H1 (cell line): ENCODE data around the gene SH3BP2. TPM values are rescaled to one million over a fixed set of nuclear protein-coding genes. Genes with fewer than 3 reads are reported as not detected.

Experiments used
- EGR1 ChIP-seq: IDR thresholded peaks from 2 replicates; pipeline ENCODE4 v1.6.1; 2011; ENCODE audit warnings: low read depth, low read length, borderline replicate concordance
- KDM1A ChIP-seq: fragments of 200-600, 300-600 bp; sonication (generic); IDR thresholded peaks from 2 replicates; pipeline ENCODE4 v1.7.1; 2016; ENCODE audit warnings: mild to moderate bottlenecking, low read length, borderline replicate concordance
- NRF1 ChIP-seq: IDR thresholded peaks from 2 replicates; pipeline ENCODE4 v1.6.1; 2011; ENCODE audit warnings: mild to moderate bottlenecking, low read depth, low read length, improper control_type of control experiment
- SP1 ChIP-seq: IDR thresholded peaks from 2 replicates; pipeline ENCODE4 v1.6.1; 2011; ENCODE audit warnings: low read depth, low read length
- TBP ChIP-seq: IDR thresholded peaks from 2 replicates; pipeline ENCODE4 v1.6.1; 2011; ENCODE audit warnings: low read depth, low read length, improper control_type of control experiment
- ZNF274 ChIP-seq: IDR thresholded peaks from 2 replicates; pipeline ENCODE4 v1.7.0; 2012; ENCODE audit warnings: low read length, borderline replicate concordance; ENCODE audit errors: extremely low read depth
- polyA plus RNA-seq, 7 experiments: library from polyadenylated mRNA; depleted of rRNA in 3 of 7; stranded (reverse) in 5 of 7; unstranded in 2 of 7; fragments of >200 nt in 5 of 7; fragments of 200-250 nt in 2 of 7; gene quantifications; 1 replicate in 5 of 7; 2 replicates in 1 of 7; 4 replicates in 1 of 7; pipeline versions ENCODE4 v1.2.1 to v1.2.3, GENCODE V29; 2011 to 2013; ENCODE audit warnings: missing spikeins in 2 of 7, mixed read lengths in 2 of 7
- total RNA-seq: library from RNA; stranded (reverse); fragmentation: NEBNext Ultra II Directional; extraction: Animal tissue kit (Norgen Biotek cat#: 25700); gene quantifications from 2 replicates; pipeline ENCODE4 v1.2.1, GENCODE V29; 2021
- TF ChIP-seq, protein P1 (sequence below): IDR thresholded peaks from 2 replicates; pipeline ENCODE4 v1.6.1; 2012; ENCODE audit warnings: low read length, inconsistent platforms

The SH3BP2 gene
- total and polyA plus RNA-seq, 2 of the 8 experiments (the other 6 are each of a cell fraction or from before 2014, with no cell fraction given) = 27.4 to 31.4 TPM

DNA sequence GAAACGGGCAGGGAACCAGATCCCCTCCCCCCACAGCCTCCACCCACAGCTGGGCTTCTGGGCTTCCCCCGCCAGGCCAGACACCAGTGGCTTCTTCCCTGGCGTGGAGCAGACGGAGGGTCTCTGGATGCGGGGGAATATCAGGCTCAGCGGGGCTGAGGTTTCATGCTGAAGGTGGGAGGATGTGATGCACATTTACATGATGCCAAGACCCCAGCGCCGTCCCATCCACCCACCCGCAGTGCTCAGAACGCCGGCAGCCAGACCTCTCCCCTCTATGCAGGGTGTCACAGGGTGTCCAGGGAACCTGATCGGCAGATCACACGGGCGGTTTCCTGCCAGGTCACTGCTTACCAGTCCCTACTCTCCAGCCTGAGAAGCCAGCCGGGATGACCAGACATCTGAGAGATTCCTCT lies 24.0 kb upstream of the SH3BP2 start (continued):
- TF ChIP-seq KDM1A (no peak), ZNF274 (no peak), EGR1 (no peak), NRF1 (no peak), SP1 (no peak), TBP (no peak)
- TF ChIP-seq, protein P1, sequence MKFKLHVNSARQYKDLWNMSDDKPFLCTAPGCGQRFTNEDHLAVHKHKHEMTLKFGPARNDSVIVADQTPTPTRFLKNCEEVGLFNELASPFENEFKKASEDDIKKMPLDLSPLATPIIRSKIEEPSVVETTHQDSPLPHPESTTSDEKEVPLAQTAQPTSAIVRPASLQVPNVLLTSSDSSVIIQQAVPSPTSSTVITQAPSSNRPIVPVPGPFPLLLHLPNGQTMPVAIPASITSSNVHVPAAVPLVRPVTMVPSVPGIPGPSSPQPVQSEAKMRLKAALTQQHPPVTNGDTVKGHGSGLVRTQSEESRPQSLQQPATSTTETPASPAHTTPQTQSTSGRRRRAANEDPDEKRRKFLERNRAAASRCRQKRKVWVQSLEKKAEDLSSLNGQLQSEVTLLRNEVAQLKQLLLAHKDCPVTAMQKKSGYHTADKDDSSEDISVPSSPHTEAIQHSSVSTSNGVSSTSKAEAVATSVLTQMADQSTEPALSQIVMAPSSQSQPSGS = no peak
